Heart left ventricle (tissue), 13 donors: Measurements from ENCODE around the gene IGFBP6.

Source experiments
- POLR2A ChIP-seq, 2 donors: fragments of 450-650 bp; IDR thresholded peaks; one replicate each; pipeline ENCODE4 v1.6.1; 2017; ENCODE audit warnings: antibody characterized with exemption in 2 of 2, mild to moderate bottlenecking in 2 of 2, moderate library complexity in 2 of 2
- TF ChIP-seq, protein P1 (sequence below), 12 donors: fragments of 200-600 bp; sonication (generic) in 4 of 12; IDR thresholded peaks; one replicate each; pipeline versions ENCODE4 v1.5.0 to v1.8.0; 2018 to 2022; ENCODE audit warnings: antibody characterized with exemption in 12 of 12, mild to moderate bottlenecking in 5 of 12
- donor health status: ischemic (EF 13 %, LVEDD 7.1; RV severe dilation, severe dysfunction).
- donor health status: DM: no; HTN: yes; CAD: no.
- donor health status: DM: no; HTN: no; CAD: no.
- donor health status: ischemic (EF 25% LVEDD 6.9; RV normal size, moderate dysfunction).
- donor health status: ischemic (EF 25% LVEDD 5.7; RV mildly dilated, moderate dysfunction).
- donor health status: ischemic (EF 35%, LVEDD 5.7; RV mildly dilated, moderate dysfunction).
- donor health status: nonischemic (EF 11% LVEDD 7.7; RV severe dilation, severe dysfunction).
- donor health status: DM: yes; HTN: yes; CAD: no.
- donor health status: PGD.
- donor health status: ischemic (EF 29% LVEDD 5.4; RV normal size, mild dysfunction).
- donor health status: nonischemic (EF 23%, LVEDD 6.1; RV moderate dilation, normal function).

DNA sequence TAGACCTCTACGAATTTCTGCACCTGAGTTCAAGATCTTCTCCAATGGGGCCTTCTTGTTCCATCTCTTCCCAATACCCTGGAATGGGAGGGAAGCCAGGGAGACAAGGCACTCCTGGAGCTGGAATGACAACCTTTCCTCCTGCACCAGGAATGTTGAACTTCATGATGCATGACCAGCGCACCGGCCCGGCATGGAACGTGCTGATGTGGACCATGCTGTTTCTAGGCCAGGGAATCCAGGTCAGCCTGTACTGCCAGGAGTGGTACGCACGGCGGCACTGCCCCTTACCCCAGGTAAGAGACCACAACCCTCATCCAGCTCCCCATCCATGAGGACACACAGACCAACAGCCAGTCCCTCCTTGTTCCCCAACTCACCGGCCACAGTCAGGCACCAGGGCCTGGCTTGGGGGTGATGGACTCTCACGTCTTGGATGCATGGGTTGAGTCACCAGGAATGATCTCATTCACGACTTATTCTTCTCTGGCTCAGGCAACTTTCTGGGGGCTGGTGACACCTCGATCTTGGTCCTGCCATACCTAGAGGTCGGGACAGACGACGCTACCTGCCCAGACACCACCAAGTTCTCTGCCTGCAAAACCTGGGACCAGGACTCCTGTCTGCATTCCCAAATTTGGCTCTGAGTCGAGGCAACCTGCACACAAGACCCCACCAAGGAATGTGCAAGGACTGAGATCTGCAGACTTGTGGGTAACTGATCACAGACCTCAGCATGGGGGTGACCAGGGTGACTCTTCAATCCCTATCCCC, 26.3 kb downstream of the IGFBP6 start:
- TF ChIP-seq POLR2A (IDR thresholded peaks at IDR 0.05): no peak
- TF ChIP-seq, protein P1, sequence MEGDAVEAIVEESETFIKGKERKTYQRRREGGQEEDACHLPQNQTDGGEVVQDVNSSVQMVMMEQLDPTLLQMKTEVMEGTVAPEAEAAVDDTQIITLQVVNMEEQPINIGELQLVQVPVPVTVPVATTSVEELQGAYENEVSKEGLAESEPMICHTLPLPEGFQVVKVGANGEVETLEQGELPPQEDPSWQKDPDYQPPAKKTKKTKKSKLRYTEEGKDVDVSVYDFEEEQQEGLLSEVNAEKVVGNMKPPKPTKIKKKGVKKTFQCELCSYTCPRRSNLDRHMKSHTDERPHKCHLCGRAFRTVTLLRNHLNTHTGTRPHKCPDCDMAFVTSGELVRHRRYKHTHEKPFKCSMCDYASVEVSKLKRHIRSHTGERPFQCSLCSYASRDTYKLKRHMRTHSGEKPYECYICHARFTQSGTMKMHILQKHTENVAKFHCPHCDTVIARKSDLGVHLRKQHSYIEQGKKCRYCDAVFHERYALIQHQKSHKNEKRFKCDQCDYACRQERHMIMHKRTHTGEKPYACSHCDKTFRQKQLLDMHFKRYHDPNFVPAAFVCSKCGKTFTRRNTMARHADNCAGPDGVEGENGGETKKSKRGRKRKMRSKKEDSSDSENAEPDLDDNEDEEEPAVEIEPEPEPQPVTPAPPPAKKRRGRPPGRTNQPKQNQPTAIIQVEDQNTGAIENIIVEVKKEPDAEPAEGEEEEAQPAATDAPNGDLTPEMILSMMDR (IDR thresholded peaks at IDR 0.05): no peak
